Common myeloid progenitor, CD34-positive (primary cell): Measurements from ENCODE around the gene KCNJ15.

Source experiments
- CTCF ChIA-PET: fragments of 350-600 bp; sonication (Branson Sonifier 250); formaldehyde crosslinking; loops from one replicate; lab custom pipeline; 2021; ENCODE audit warnings: antibody characterized with exemption; lab: Charles Lee
- POLR2A ChIA-PET: fragments of 350-600 bp; sonication (Branson Sonifier 250); formaldehyde crosslinking; loops from one replicate; lab custom pipeline; 2021; ENCODE audit warnings: antibody characterized with exemption; lab: Charles Lee
- DNase-seq, 3 donors: peaks; one replicate each; pipeline versions ENCODE4 v3.0.0 to v3.0.0-alpha.2; 2013
- H3K27ac ChIP-seq, 2 experiments: 1 replicate in 1 of 2; 2 replicates in 1 of 2; pipeline ENCODE4 v1.7.0; 2013; ENCODE audit warnings: inconsistent platforms in 2 of 2, low read length in 2 of 2, mild to moderate bottlenecking in 2 of 2, low read depth in 1 of 2, moderate library complexity in 1 of 2; ENCODE audit not compliant: severe bottlenecking in 2 of 2, insufficient read depth in 1 of 2, poor library complexity in 1 of 2
- H3K27me3 ChIP-seq, 5 experiments: replicated peaks in 2 of 5; 1 replicate in 3 of 5; 2 replicates in 2 of 5; pipeline versions ENCODE4 v1.6.1 to v1.7.0; 2013; ENCODE audit warnings: low read length in 4 of 5, mild to moderate bottlenecking in 2 of 5, moderate library complexity in 2 of 5, inconsistent platforms in 1 of 5; ENCODE audit not compliant: insufficient read depth in 5 of 5, control insufficient read depth in 4 of 5
- H3K36me3 ChIP-seq, 4 experiments: 1 replicate in 2 of 4; 2 replicates in 2 of 4; pipeline versions ENCODE4 v1.6.1 to v1.7.0; 2013; ENCODE audit warnings: low read length in 3 of 4, control low read depth in 1 of 4, mild to moderate bottlenecking in 1 of 4; ENCODE audit not compliant: control insufficient read depth in 4 of 4, insufficient read depth in 4 of 4
- H3K4me1 ChIP-seq, 4 experiments: 1 replicate in 3 of 4; 2 replicates in 1 of 4; pipeline versions ENCODE4 v1.6.1 to v1.7.1; 2013; ENCODE audit warnings: low read length in 3 of 4, mild to moderate bottlenecking in 3 of 4, control low read depth in 1 of 4, inconsistent platforms in 1 of 4, moderate library complexity in 1 of 4; ENCODE audit not compliant: control insufficient read depth in 4 of 4, insufficient read depth in 4 of 4; ENCODE audit errors: control extremely low read depth in 1 of 4
- H3K4me3 ChIP-seq, 7 experiments: 1 replicate in 4 of 7; 2 replicates in 3 of 7; pipeline versions ENCODE4 v1.5.1 to v1.7.0; 2013; ENCODE audit warnings: mild to moderate bottlenecking in 7 of 7, low read length in 6 of 7, moderate library complexity in 6 of 7, inconsistent platforms in 2 of 7, low read depth in 2 of 7, control low read depth in 1 of 7; ENCODE audit not compliant: insufficient read depth in 4 of 7, control insufficient read depth in 1 of 7; ENCODE audit errors: extremely low read depth in 1 of 7
- H3K9me3 ChIP-seq, 5 experiments: 1 replicate in 4 of 5; 2 replicates in 1 of 5; pipeline versions ENCODE4 v1.6.1 to v1.7.1; 2013; ENCODE audit warnings: low read length in 4 of 5, mild to moderate bottlenecking in 2 of 5, inconsistent platforms in 1 of 5, low read depth in 1 of 5, moderate library complexity in 1 of 5; ENCODE audit not compliant: control insufficient read depth in 4 of 5, insufficient read depth in 2 of 5; ENCODE audit errors: control extremely low read depth in 1 of 5
- WGBS: methylation state at CpG from one replicate; pipeline ENCODE4 v1.1.5; 2013; ENCODE audit not compliant: insufficient coverage; 5-methylcytosine and 5-hydroxymethylcytosine counted together

KCNJ15 gene

DNA sequence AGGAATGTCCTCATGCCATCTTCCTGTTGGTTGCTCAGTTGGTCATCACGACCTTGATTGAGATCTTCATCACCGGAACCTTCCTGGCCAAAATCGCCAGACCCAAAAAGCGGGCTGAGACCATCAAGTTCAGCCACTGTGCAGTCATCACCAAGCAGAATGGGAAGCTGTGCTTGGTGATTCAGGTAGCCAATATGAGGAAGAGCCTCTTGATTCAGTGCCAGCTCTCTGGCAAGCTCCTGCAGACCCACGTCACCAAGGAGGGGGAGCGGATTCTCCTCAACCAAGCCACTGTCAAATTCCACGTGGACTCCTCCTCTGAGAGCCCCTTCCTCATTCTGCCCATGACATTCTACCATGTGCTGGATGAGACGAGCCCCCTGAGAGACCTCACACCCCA lies 42.9 kb downstream of the KCNJ15 start:
- Histone ChIP-seq H3K36me3 (no peaks in the 10 kb centered on the region), H3K27ac (no peak overlapping the region), H3K9me3 (no peaks in the 10 kb centered on the region)

DNA sequence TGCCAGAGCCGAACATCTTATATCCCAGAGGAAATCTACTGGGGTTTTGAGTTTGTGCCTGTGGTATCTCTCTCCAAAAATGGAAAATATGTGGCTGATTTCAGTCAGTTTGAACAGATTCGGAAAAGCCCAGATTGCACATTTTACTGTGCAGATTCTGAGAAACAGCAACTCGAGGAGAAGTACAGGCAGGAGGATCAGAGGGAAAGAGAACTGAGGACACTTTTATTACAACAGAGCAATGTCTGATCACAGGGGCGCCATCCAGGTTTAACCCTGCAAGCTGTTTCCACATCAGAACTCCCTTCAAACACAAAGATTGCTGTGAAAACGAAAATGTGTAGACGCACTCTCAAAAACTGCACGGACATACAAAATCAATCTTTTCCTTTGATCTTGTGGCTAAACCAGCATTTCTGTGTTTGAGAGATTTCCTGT lies 43.4 kb downstream of the KCNJ15 start:
- CTCF ChIA-PET = interaction anchor here (1.1 kb wide), 1 partner anchor 10 kb away, joined by 3 read pairs; no protein-coding TSS in a partner anchor
- no peak overlapping the region for H3K27ac ChIP-seq
- peaks cover 0 to 5% (median 2%) of the 10 kb centered on the region in 4 experiments for H3K4me1 ChIP-seq
- peaks cover 0 to 1% (median 0%) of the 10 kb centered on the region in 5 experiments for H3K27me3 ChIP-seq
- H3K9me3 ChIP-seq = no peaks in the 10 kb centered on the region
- WGBS = 55% methylated on average over 6 of the region's 7 CpGs
- DNase-seq = no peak
- H3K36me3 ChIP-seq = no peaks in the 10 kb centered on the region
- H3K4me3 ChIP-seq = no peak overlapping the region
- POLR2A ChIA-PET = no interaction called here

More for the DNA sequence above, 42.9 kb downstream of the KCNJ15 start:
- peaks cover 0 to 1% (median 0%) of the 10 kb centered on the region in 5 experiments for H3K27me3 ChIP-seq
- WGBS = 84% methylated on average over 7 of the region's 8 CpGs
- H3K4me3 ChIP-seq = no peak overlapping the region
- no peak for DNase-seq
- ChIA-PET POLR2A (no interaction called here), CTCF (interaction anchor here (1.1 kb wide), 1 partner anchor 9 kb away, joined by 3 read pairs; no protein-coding TSS in a partner anchor)
- peaks cover 0 to 5% (median 2%) of the 10 kb centered on the region in 4 experiments for H3K4me1 ChIP-seq

DNA sequence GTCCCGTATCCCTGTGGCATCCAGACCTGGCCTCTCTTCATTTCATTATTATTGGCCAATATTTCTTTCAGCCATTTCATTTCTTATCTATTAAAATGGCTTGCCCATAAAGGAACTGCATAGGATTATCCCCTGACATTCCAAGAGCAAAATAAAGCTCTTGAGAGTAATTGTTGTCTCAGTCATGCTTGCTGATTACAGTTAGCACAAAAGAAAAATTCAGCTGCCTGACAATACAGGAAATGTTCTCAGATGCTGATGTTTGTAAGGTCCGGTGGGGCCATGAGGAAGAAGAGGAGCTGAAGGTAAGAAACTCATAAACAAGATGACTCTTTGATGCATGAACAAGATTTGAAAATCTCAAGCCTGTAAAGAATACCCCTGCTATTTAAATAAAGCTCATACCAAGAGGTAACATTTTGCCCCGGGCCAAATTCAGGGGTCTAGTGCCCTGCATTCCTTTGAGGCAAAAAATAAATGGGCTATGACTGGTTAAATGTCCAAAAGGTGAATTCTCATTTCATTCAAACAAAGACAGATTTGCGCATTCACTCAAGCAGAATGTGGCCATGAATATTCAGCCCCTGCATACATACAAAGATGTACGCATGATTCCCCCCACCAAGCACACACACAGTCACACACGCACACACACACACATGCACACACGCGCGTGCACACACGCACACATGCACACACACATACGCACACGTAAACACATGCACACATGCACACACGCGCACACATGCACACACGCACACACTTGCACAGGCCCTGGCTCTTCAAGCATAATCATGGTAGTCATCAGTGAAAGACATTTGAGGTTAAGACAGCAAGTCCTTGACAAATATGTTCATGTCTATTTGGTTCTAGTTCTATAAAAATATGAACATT lies 44.8 kb downstream of the KCNJ15 start:
- WGBS = 86% methylated on average over 3 of the region's 15 CpGs
- H3K4me3 ChIP-seq = no peak overlapping the region
- peaks cover 0 to 5% (median 0%) of the 10 kb centered on the region in 4 experiments for H3K4me1 ChIP-seq
- H3K9me3 ChIP-seq = no peaks in the 10 kb centered on the region
- ChIA-PET CTCF (no interaction called here), POLR2A (no interaction called here)
- DNase-seq = no peak
- H3K36me3 ChIP-seq = no peaks in the 10 kb centered on the region
- H3K27ac ChIP-seq = no peak overlapping the region
- H3K27me3 ChIP-seq = peaks cover 0 to 1% (median 0%) of the 10 kb centered on the region in 5 experiments

DNA sequence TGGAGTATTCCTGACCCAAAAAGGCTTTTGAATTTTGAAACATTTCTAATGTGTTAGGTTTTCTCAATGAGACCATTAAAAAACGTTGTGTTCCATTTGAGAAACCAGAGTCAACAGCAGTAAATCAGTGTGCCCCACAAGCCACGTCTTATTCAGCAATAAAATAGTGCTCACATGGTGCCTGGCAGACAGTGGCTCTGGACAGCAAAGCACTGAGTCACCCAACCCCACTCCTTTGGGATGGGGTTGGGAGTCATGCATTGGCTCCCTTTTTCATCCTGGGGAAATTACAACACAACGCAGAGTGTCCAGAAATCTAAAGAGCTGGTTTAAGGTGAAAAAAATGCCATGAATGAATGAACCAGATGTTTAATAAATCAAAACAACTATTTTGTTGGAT lies 46.5 kb downstream of the KCNJ15 start:
- ChIA-PET POLR2A (no interaction called here), CTCF (no interaction called here)
- H3K4me1 ChIP-seq = peaks cover 0 to 5% (median 0%) of the 10 kb centered on the region in 4 experiments
- no peak for DNase-seq
- H3K36me3 ChIP-seq = no peaks in the 10 kb centered on the region
- no peak overlapping the region for H3K4me3 ChIP-seq
- no peak overlapping the region for H3K27ac ChIP-seq
- 83% methylated on average over 1 of the region's 3 CpGs for WGBS
- H3K9me3 ChIP-seq = no peaks in the 10 kb centered on the region
- peaks cover 0 to 1% (median 0%) of the 10 kb centered on the region in 5 experiments for H3K27me3 ChIP-seq

DNA sequence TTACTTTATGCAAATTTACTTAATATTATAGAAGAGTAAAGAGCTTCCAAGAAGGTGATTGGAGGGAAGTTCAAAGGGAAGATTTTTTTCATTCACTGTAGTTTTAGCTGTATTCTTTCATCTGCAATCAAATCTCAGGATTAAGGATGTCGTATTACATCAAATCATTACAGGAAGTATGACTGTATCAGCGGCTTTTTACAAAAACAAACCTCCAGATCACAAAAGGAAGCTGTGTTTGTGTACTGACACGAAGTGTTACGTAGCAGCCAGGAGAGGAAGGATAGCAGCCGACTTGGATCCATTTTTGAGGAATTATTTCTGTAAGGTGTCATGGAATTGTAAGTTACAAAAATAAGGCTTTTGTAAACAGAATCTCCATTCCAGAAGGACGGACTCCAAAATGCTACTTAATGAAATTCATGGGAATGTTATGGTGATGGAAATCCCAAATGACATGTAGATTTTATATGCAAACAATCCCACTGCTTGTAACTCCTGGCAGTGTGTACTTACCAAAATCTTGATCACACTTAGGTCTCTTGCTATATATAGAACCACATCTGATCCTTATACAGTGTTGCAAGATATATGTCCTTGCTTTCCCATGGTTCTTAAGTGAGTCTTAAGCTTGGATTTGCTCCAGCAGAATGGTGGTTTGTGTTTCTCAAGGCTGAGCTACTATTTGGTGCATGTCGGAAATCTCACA lies 49.8 kb downstream of the KCNJ15 start:
- DNase-seq = no peak
- H3K36me3 ChIP-seq = no peaks in the 10 kb centered on the region
- ChIA-PET POLR2A (no interaction called here), CTCF (interaction anchor here (0.6 to 1.4 kb wide), 2 partner anchors 11 to 813 kb away, joined by 3 to 5 read pairs; no protein-coding TSS in a partner anchor)
- WGBS = 46% methylated on average over 4 of the region's 7 CpGs
- H3K27ac ChIP-seq = no peak overlapping the region
- no peaks in the 10 kb centered on the region for H3K27me3 ChIP-seq
- no peaks in the 10 kb centered on the region for H3K4me1 ChIP-seq
- no peaks in the 10 kb centered on the region for H3K9me3 ChIP-seq
- H3K4me3 ChIP-seq = no peak overlapping the region

DNA sequence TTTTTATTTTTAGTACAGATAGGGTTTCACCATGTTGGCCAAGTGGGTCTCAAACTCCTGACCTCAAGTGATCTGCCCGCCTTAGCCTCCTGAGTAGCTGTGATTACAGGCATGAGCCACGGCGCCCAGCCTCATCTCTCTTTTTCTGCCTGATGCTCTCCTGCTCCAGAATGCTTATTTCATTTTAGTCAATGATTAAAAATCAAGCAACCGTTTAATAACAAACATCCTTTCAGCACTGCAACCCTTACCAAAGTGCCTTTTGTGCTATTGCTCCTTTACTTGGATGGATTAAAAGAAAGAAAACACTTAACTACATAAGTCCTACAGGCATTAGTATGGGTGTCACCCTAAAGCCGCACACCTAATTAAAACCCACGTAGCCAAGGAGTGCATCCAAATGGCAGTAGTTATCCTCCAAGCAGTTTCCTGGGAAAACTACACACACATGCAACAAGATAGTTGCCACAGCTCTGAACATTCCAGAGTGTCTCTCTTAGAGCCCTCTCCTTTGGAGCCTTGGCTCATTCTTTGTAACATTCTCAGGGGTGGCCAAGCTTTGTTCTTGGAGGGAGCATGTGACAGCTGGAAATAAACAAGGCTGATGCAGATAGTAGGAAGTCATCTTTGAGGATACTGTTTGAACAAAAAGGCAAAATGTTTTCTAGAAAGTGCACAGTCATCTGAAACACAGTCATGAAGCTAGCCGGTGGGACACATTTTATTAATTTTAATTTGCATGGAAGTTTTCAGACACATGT lies 51.2 kb downstream of the KCNJ15 start:
- Histone ChIP-seq H3K27ac (no peak overlapping the region), H3K9me3 (no peaks in the 10 kb centered on the region), H3K36me3 (no peaks in the 10 kb centered on the region), H3K4me3 (no peak overlapping the region), H3K4me1 (no peaks in the 10 kb centered on the region), H3K27me3 (peaks cover 0 to 2% (median 0%) of the 10 kb centered on the region in 5 experiments)
- WGBS = 98% methylated on average over 6 of the region's 7 CpGs
- ChIA-PET CTCF (interaction anchor here (1.3 kb wide), 1 partner anchor 26 kb away, joined by 3 read pairs; no protein-coding TSS in a partner anchor), POLR2A (no interaction called here)
- DNase-seq = no peak
